HepG2 (cell line): ENCODE measurements around the gene SMIM24. TPM values are rescaled to one million over a fixed set of nuclear protein-coding genes. Genes with fewer than 3 reads are reported as not detected.

Experiments
- DNMT1 ChIP-seq: sonication (generic); formaldehyde crosslinking; IDR thresholded peaks from 2 replicates; pipeline ENCODE4 v1.5.1; 2020; ENCODE audit warnings: mild to moderate bottlenecking, missing genetic modification reagents
- FLYWCH1 ChIP-seq: sonication (generic); formaldehyde crosslinking; IDR thresholded peaks from 2 replicates; pipeline ENCODE4 v1.8.1; 2023; ENCODE audit warnings: mild to moderate bottlenecking, missing genetic modification reagents
- MTA1 ChIP-seq: sonication (generic); formaldehyde crosslinking; IDR thresholded peaks from 2 replicates; pipeline ENCODE4 v1.4.0; 2020; ENCODE audit warnings: missing genetic modification reagents, mild to moderate bottlenecking, borderline replicate concordance
- NPAS2 ChIP-seq: sonication (generic); formaldehyde crosslinking; IDR thresholded peaks from 2 replicates; pipeline ENCODE4 v1.8.0; 2022; ENCODE audit warnings: mild to moderate bottlenecking, missing genetic modification reagents, borderline replicate concordance
- PAX8 ChIP-seq: sonication (generic); formaldehyde crosslinking; IDR thresholded peaks from 2 replicates; pipeline ENCODE4 v1.8.0; 2022; ENCODE audit warnings: mild to moderate bottlenecking, missing genetic modification reagents, borderline replicate concordance
- ZBTB21 ChIP-seq: sonication (generic); formaldehyde crosslinking; IDR thresholded peaks from 2 replicates; pipeline ENCODE4 v1.4.0; 2020; ENCODE audit warnings: missing genetic modification reagents
- ZNF432 ChIP-seq: sonication (generic); formaldehyde crosslinking; IDR thresholded peaks from 2 replicates; pipeline ENCODE4 v1.5.0; 2020; ENCODE audit warnings: missing genetic modification reagents, mild to moderate bottlenecking, borderline replicate concordance
- polyA plus RNA-seq, 8 experiments: library from polyadenylated mRNA; depleted of rRNA in 3 of 8; stranded (reverse) in 7 of 8; unstranded in 1 of 8; fragments of >200 nt; fragmentation: Illumina TruSeq in 4 of 8; extraction: Trizol in 4 of 8; gene quantifications; 2 replicates each; pipeline versions ENCODE4 v1.2.1 to v1.2.3, GENCODE V29; 2011 to 2016; ENCODE audit warnings: low read depth in 4 of 8, missing spikeins in 1 of 8, mixed read lengths in 1 of 8; ENCODE audit not compliant: insufficient read depth in 1 of 8
- total RNA-seq, 5 experiments: library from RNA; depleted of rRNA; stranded (reverse); fragments of >200 nt; fragmentation: Illumina TruSeq; extraction: Trizol; gene quantifications; 2 replicates each; pipeline ENCODE4 v1.2.3, GENCODE V29; 2016; ENCODE audit warnings: low read depth in 1 of 5
- TF ChIP-seq, protein P1 (sequence below): sonication (generic); formaldehyde crosslinking; IDR thresholded peaks from 2 replicates; pipeline ENCODE4 v1.4.0; 2020; ENCODE audit warnings: mild to moderate bottlenecking, missing genetic modification reagents, borderline replicate concordance
- TF ChIP-seq, protein P2 (sequence below): sonication (generic); formaldehyde crosslinking; IDR thresholded peaks from 2 replicates; pipeline ENCODE4 v1.8.0; 2022; ENCODE audit warnings: missing genetic modification reagents, mild to moderate bottlenecking, inconsistent platforms, borderline replicate concordance
- TF ChIP-seq, protein P3 (sequence below), 2 experiments: IDR thresholded peaks; 2 replicates each; pipeline ENCODE4 v1.6.1; 2011 to 2012; ENCODE audit warnings: low read length in 2 of 2, borderline replicate concordance in 1 of 2, low read depth in 1 of 2, mild to moderate bottlenecking in 1 of 2, moderate library complexity in 1 of 2
- TF ChIP-seq, protein P4 (sequence below): sonication (generic); formaldehyde crosslinking; IDR thresholded peaks from 2 replicates; pipeline ENCODE4; 2020; ENCODE audit warnings: missing genetic modification reagents, mild to moderate bottlenecking, borderline replicate concordance

Gene SMIM24
- total and polyA plus RNA-seq, 2 of the 13 experiments (the other 11 are each of a cell fraction or from before 2014, with no cell fraction given), result 11.2 to 70.6 TPM

DNA sequence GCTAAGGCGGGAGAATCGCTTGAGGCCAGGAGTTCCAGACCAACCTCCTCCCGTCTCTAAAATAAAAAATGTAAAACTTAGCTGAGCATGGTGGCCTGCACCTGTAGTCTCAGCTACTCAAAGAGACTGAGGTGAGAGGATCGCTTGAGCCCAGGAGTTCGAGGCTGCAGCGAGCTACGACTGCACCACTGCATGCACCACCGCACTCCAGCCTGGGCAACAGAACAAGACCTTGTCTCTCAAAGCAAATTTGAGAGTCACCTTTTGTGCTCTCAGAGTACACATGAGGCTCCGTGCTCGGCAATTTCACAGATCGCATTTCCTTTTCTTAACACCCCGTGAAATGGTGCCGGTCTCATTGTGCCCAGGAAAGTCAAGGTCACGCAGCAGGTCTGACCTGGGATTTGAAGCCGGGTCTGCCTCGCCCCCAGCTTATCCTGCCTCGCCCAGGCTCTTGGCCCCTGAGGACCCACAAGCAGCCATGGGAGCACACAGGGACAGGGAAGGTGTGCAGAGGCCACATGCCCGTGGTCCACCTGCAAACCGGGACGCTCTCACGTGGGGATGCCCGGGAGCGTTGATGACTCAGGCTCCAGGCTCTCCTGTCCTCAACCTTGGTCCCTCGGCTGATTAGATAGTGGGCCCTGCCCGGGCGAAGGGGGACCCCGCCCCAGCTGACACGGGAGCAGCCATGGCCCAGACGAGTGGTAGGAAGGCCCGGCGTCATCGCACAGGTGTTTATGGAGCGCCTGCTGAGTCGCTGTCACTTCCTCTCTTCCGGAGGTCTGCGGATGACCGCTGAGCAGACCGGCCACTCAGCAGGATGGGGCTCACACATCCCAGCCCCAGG, 1.1 kb upstream of the SMIM24 start (continued):
- TF ChIP-seq NPAS2 (CRISPR knock-in tag), result no peak
- no peak for TF ChIP-seq PAX8
- TF ChIP-seq, protein P1, sequence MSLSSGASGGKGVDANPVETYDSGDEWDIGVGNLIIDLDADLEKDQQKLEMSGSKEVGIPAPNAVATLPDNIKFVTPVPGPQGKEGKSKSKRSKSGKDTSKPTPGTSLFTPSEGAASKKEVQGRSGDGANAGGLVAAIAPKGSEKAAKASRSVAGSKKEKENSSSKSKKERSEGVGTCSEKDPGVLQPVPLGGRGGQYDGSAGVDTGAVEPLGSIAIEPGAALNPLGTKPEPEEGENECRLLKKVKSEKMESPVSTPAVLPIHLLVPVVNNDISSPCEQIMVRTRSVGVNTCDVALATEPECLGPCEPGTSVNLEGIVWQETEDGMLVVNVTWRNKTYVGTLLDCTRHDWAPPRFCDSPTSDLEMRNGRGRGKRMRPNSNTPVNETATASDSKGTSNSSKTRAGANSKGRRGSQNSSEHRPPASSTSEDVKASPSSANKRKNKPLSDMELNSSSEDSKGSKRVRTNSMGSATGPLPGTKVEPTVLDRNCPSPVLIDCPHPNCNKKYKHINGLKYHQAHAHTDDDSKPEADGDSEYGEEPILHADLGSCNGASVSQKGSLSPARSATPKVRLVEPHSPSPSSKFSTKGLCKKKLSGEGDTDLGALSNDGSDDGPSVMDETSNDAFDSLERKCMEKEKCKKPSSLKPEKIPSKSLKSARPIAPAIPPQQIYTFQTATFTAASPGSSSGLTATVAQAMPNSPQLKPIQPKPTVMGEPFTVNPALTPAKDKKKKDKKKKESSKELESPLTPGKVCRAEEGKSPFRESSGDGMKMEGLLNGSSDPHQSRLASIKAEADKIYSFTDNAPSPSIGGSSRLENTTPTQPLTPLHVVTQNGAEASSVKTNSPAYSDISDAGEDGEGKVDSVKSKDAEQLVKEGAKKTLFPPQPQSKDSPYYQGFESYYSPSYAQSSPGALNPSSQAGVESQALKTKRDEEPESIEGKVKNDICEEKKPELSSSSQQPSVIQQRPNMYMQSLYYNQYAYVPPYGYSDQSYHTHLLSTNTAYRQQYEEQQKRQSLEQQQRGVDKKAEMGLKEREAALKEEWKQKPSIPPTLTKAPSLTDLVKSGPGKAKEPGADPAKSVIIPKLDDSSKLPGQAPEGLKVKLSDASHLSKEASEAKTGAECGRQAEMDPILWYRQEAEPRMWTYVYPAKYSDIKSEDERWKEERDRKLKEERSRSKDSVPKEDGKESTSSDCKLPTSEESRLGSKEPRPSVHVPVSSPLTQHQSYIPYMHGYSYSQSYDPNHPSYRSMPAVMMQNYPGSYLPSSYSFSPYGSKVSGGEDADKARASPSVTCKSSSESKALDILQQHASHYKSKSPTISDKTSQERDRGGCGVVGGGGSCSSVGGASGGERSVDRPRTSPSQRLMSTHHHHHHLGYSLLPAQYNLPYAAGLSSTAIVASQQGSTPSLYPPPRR (CRISPR knock-in tag), result peak; percentile 64; the same call in 1 of the 2 replicates
- TF ChIP-seq, protein P2, sequence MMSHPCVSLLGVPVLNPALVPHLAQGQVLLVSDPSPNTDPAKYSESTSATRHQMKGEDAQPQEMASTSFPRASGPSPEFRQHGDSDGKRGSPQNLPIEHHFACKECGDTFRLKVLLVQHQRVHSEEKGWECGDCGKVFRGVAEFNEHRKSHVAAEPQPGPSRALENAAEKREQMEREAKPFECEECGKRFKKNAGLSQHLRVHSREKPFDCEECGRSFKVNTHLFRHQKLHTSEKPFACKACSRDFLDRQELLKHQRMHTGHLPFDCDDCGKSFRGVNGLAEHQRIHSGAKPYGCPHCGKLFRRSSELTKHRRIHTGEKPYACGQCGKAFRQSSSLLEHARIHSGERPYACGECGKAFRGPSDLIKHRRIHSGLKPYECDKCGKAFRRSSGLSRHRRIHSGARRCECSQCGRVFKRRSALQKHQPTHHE, result no peak
- TF ChIP-seq FLYWCH1 (CRISPR knock-in tag), result peak; percentile 61; the same call in 1 of the 2 replicates
- TF ChIP-seq, protein P3, sequence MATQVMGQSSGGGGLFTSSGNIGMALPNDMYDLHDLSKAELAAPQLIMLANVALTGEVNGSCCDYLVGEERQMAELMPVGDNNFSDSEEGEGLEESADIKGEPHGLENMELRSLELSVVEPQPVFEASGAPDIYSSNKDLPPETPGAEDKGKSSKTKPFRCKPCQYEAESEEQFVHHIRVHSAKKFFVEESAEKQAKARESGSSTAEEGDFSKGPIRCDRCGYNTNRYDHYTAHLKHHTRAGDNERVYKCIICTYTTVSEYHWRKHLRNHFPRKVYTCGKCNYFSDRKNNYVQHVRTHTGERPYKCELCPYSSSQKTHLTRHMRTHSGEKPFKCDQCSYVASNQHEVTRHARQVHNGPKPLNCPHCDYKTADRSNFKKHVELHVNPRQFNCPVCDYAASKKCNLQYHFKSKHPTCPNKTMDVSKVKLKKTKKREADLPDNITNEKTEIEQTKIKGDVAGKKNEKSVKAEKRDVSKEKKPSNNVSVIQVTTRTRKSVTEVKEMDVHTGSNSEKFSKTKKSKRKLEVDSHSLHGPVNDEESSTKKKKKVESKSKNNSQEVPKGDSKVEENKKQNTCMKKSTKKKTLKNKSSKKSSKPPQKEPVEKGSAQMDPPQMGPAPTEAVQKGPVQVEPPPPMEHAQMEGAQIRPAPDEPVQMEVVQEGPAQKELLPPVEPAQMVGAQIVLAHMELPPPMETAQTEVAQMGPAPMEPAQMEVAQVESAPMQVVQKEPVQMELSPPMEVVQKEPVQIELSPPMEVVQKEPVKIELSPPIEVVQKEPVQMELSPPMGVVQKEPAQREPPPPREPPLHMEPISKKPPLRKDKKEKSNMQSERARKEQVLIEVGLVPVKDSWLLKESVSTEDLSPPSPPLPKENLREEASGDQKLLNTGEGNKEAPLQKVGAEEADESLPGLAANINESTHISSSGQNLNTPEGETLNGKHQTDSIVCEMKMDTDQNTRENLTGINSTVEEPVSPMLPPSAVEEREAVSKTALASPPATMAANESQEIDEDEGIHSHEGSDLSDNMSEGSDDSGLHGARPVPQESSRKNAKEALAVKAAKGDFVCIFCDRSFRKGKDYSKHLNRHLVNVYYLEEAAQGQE (IDR thresholded peaks at IDR 0.05; ENCODE audit: borderline replicate concordance in 1 of 2, low read depth in 1 of 2, low read length in 2 of 2), result no peak
- peak; percentile 40; the same call in 1 of the 2 replicates for TF ChIP-seq MTA1 (CRISPR knock-in tag)
- TF ChIP-seq, protein P4, sequence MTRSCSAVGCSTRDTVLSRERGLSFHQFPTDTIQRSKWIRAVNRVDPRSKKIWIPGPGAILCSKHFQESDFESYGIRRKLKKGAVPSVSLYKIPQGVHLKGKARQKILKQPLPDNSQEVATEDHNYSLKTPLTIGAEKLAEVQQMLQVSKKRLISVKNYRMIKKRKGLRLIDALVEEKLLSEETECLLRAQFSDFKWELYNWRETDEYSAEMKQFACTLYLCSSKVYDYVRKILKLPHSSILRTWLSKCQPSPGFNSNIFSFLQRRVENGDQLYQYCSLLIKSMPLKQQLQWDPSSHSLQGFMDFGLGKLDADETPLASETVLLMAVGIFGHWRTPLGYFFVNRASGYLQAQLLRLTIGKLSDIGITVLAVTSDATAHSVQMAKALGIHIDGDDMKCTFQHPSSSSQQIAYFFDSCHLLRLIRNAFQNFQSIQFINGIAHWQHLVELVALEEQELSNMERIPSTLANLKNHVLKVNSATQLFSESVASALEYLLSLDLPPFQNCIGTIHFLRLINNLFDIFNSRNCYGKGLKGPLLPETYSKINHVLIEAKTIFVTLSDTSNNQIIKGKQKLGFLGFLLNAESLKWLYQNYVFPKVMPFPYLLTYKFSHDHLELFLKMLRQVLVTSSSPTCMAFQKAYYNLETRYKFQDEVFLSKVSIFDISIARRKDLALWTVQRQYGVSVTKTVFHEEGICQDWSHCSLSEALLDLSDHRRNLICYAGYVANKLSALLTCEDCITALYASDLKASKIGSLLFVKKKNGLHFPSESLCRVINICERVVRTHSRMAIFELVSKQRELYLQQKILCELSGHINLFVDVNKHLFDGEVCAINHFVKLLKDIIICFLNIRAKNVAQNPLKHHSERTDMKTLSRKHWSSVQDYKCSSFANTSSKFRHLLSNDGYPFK (CRISPR knock-in tag), result peak; percentile 61; the same call in 1 of the 2 replicates
- no peak for TF ChIP-seq ZBTB21 (CRISPR knock-in tag)
- 0 out of 2 replicates have a peak, but pooled peaks have one; percentile 59 for TF ChIP-seq DNMT1 (CRISPR knock-in tag)
- no peak for TF ChIP-seq ZNF432 (CRISPR knock-in tag)
